Fibroblast of lung (primary cell): ENCODE measurements around the gene RALA. TPM values are rescaled to one million over a fixed set of nuclear protein-coding genes. Genes with fewer than 3 reads are reported as not detected.

Source experiments
- DNase-seq, 2 donors: peaks; one replicate each; pipeline versions ENCODE4 v3.0.0 to v3.0.0-alpha.2; 2010; ENCODE audit warnings: low read depth in 2 of 2
- H2AFZ ChIP-seq: 2 replicates; pipeline ENCODE4 v1.5.1; 2012; ENCODE audit warnings: low read length, control low read depth, inconsistent platforms
- H3K27ac ChIP-seq: 2 replicates; pipeline ENCODE4 v1.5.1; 2011; ENCODE audit warnings: low read length, control low read depth; ENCODE audit not compliant: insufficient read depth
- H3K27me3 ChIP-seq: 2 replicates; pipeline ENCODE4 v1.5.1; 2011; ENCODE audit warnings: mild to moderate bottlenecking, low read length; ENCODE audit not compliant: control insufficient read depth, insufficient read depth
- H3K36me3 ChIP-seq: 2 replicates; pipeline ENCODE4 v1.5.1; 2011; ENCODE audit warnings: low read length; ENCODE audit not compliant: control insufficient read depth, insufficient read depth
- H3K4me1 ChIP-seq: 2 replicates; pipeline ENCODE4 v1.5.1; 2011; ENCODE audit warnings: low read length; ENCODE audit not compliant: control insufficient read depth, insufficient read depth; ENCODE audit errors: extremely low read depth
- H3K4me2 ChIP-seq: 2 replicates; pipeline ENCODE4 v1.5.1; 2011; ENCODE audit warnings: low read length, control low read depth; ENCODE audit not compliant: insufficient read depth; ENCODE audit errors: extremely low read depth
- H3K4me3 ChIP-seq, 4 experiments: fragments of 200-600 bp in 1 of 4; sonication (generic) in 1 of 4; replicated peaks in 1 of 4; 2 replicates each; pipeline ENCODE4 v1.5.1; 2011 to 2016; ENCODE audit warnings: low read length in 4 of 4, low read depth in 3 of 4, mild to moderate bottlenecking in 3 of 4, control low read depth in 2 of 4, inconsistent platforms in 1 of 4, mixed read lengths in 1 of 4; ENCODE audit not compliant: insufficient read depth in 1 of 4; ENCODE audit errors: control extremely low read depth in 1 of 4
- H3K79me2 ChIP-seq: 2 replicates; pipeline ENCODE4 v1.5.1; 2012; ENCODE audit warnings: mild to moderate bottlenecking, low read length, inconsistent platforms; ENCODE audit not compliant: control insufficient read depth, insufficient read depth
- H3K9ac ChIP-seq: 2 replicates; pipeline ENCODE4 v1.5.1; 2011; ENCODE audit warnings: mild to moderate bottlenecking, low read length, control low read depth; ENCODE audit not compliant: insufficient read depth
- H3K9me3 ChIP-seq: 2 replicates; pipeline ENCODE4 v1.5.1; 2012; ENCODE audit warnings: low read depth, low read length; ENCODE audit not compliant: control insufficient read depth, insufficient read depth
- H4K20me1 ChIP-seq: 2 replicates; pipeline ENCODE4 v1.5.1; 2011; ENCODE audit warnings: low read length; ENCODE audit not compliant: control insufficient read depth, insufficient read depth; ENCODE audit errors: extremely low read depth
- EZH2 ChIP-seq: IDR thresholded peaks from 2 replicates; pipeline ENCODE4 v1.5.1; 2012; ENCODE audit warnings: low read length, control low read depth, mild to moderate bottlenecking; ENCODE audit errors: missing control alignments
- polyA plus RNA-seq, 2 donors: library from polyadenylated mRNA; depleted of rRNA in 1 of 2; stranded (reverse) in 1 of 2; unstranded in 1 of 2; fragments of >200 nt; gene quantifications; 2 replicates each; pipeline ENCODE4 v1.2.1, GENCODE V29; 2011 to 2012; ENCODE audit warnings: missing spikeins in 1 of 2
- total RNA-seq: library from RNA; depleted of rRNA; stranded (reverse); fragments of >200 nt; gene quantifications from 2 replicates; pipeline ENCODE4 v1.2.1, GENCODE V29; 2014
- TF ChIP-seq, protein P1 (sequence below), 2 donors: IDR thresholded peaks in 1 of 2; conservative IDR thresholded peaks in 1 of 2; 1 replicate in 1 of 2; 2 replicates in 1 of 2; pipeline ENCODE4 v1.5.1; 2011 to 2012; ENCODE audit warnings: low read length in 2 of 2, control low read depth in 1 of 2, inconsistent platforms in 1 of 2, low read depth in 1 of 2, mild to moderate bottlenecking in 1 of 2

RALA gene
- total and polyA plus RNA-seq, 2 donors (not counting 1 experiment from before 2014, with no cell fraction given), result 46.1 to 50.9 TPM

DNA sequence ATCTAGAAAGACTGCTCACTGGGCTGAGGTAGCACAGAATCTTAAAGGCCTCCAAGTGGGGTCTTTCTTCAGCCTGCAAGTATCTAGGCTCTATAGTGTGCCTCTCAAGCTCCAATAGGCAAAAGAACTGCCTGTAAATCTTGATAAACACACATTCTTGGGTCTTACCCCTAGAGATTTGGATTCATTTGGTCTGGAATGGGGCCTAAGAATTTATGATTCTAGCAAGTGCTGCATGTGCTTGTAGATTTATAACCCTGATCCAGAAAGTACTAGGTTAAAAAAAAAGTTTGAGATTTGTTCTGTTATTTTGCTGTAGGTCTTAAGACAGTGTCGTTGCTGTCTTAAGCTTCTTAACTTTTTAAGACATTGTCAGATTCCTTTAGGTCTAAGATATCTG, 74.1 kb downstream of the RALA start:
- Histone ChIP-seq H3K4me1 (no peaks in the 10 kb centered on the region), H4K20me1 (no peaks in the 10 kb centered on the region), H3K9me3 (no peaks in the 10 kb centered on the region), H2AFZ (no peak overlapping the region), H3K79me2 (no peaks in the 10 kb centered on the region), H3K36me3 (peaks cover 4% of the 10 kb centered on the region), H3K4me3 (no peak overlapping the region), H3K27ac (no peak overlapping the region), H3K9ac (no peak overlapping the region), H3K27me3 (no peaks in the 10 kb centered on the region), H3K4me2 (no peak overlapping the region)
- no peak for DNase-seq
- TF ChIP-seq, protein P1, sequence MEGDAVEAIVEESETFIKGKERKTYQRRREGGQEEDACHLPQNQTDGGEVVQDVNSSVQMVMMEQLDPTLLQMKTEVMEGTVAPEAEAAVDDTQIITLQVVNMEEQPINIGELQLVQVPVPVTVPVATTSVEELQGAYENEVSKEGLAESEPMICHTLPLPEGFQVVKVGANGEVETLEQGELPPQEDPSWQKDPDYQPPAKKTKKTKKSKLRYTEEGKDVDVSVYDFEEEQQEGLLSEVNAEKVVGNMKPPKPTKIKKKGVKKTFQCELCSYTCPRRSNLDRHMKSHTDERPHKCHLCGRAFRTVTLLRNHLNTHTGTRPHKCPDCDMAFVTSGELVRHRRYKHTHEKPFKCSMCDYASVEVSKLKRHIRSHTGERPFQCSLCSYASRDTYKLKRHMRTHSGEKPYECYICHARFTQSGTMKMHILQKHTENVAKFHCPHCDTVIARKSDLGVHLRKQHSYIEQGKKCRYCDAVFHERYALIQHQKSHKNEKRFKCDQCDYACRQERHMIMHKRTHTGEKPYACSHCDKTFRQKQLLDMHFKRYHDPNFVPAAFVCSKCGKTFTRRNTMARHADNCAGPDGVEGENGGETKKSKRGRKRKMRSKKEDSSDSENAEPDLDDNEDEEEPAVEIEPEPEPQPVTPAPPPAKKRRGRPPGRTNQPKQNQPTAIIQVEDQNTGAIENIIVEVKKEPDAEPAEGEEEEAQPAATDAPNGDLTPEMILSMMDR (conservative IDR thresholded peaks at IDR 0.05 in 1 of 2, IDR thresholded peaks at IDR 0.05 in 1 of 2; ENCODE audit: low read depth in 1 of 2, low read length in 2 of 2), result no peak
- no peak for TF ChIP-seq EZH2

DNA sequence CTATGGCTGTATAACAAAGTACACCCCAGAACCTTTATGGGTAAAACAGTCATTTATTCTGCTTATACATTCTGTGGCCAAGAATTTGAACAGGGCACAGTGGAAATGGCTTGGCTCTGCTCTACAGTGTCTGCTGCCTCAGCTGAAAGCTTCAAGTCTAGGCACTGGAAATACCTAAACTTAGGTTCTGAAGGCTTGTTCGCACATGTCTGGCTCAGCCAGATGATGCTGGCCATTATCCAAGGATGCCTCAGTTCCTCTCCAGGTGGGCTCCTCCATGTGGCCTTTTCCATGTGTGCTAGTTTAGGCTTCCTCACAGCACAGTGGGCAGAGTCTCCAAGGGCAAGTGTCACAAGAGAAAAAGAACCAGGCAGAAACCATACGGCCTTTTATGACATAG, 76.8 kb downstream of the RALA start:
- Histone ChIP-seq H3K4me3 (no peak overlapping the region), H3K4me2 (no peak overlapping the region), H3K36me3 (peaks cover 4% of the 10 kb centered on the region), H3K4me1 (no peaks in the 10 kb centered on the region), H3K79me2 (no peaks in the 10 kb centered on the region), H2AFZ (no peak overlapping the region), H3K9me3 (no peaks in the 10 kb centered on the region), H3K27ac (no peak overlapping the region), H3K9ac (no peak overlapping the region), H4K20me1 (no peaks in the 10 kb centered on the region), H3K27me3 (no peaks in the 10 kb centered on the region)
- TF ChIP-seq EZH2, result no peak
- TF ChIP-seq, protein P1 (conservative IDR thresholded peaks at IDR 0.05 in 1 of 2, IDR thresholded peaks at IDR 0.05 in 1 of 2; ENCODE audit: low read depth in 1 of 2, low read length in 2 of 2), result no peak
- no peak for DNase-seq

DNA sequence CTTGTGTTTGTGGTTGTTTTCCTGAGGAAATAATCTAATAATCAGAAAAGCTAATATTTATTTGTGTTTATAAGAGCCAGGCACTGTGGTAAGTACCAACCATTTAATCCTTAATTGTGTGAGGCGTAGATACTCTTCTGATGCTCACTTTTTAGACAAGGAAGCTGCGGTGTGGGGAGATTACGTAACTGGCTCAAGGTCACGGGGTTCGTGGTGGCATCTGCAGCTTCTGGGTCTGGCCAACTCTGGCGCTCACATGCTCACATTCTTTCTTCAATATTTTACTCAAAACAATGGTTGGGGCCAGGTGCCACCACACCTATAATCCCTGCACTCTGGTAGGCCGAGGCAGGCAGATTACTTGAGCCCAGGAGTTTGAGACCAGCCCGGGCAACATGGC, 77.6 kb downstream of the RALA start:
- Histone ChIP-seq H3K9me3 (no peaks in the 10 kb centered on the region), H3K36me3 (peaks cover 4% of the 10 kb centered on the region), H2AFZ (no peak overlapping the region), H3K9ac (no peak overlapping the region), H3K4me3 (no peak overlapping the region), H3K27me3 (no peaks in the 10 kb centered on the region), H3K27ac (no peak overlapping the region), H3K4me2 (no peak overlapping the region), H3K79me2 (no peaks in the 10 kb centered on the region), H3K4me1 (no peaks in the 10 kb centered on the region), H4K20me1 (no peaks in the 10 kb centered on the region)
- no peak for DNase-seq
- TF ChIP-seq, protein P1 (conservative IDR thresholded peaks at IDR 0.05 in 1 of 2, IDR thresholded peaks at IDR 0.05 in 1 of 2; ENCODE audit: low read depth in 1 of 2, low read length in 2 of 2), result no peak
- TF ChIP-seq EZH2, result no peak
